Epithelial cell of proximal tubule (primary cell): ENCODE results near the gene FIGNL1. TPM values are rescaled to one million over a fixed set of nuclear protein-coding genes. Genes with fewer than 3 reads are reported as not detected.

Experiments
- DNase-seq: peaks from one replicate; pipeline ENCODE4 v3.0.0-alpha.2; 2011; ENCODE audit warnings: low read depth
- H3K4me3 ChIP-seq: 2 replicates; pipeline ENCODE4 v1.5.1; 2011; ENCODE audit warnings: low read depth, mild to moderate bottlenecking, low read length
- total RNA-seq: library from RNA; depleted of rRNA; stranded (reverse); fragments of >200 nt; gene quantifications from 2 replicates; pipeline ENCODE4 v1.2.3, GENCODE V29; 2015
- TF ChIP-seq, protein P1 (sequence below): conservative IDR thresholded peaks from 2 replicates; pipeline ENCODE4 v1.5.1; 2012; ENCODE audit warnings: low read depth, mild to moderate bottlenecking, low read length

FIGNL1 gene
- total RNA-seq, 1 donor from 2014 or later = 14.4 TPM

GRCh38 chr7:50479743-50480517 lies 29.8 kb upstream of the FIGNL1 start:
- DNase-seq = no peak
- TF ChIP-seq, protein P1, sequence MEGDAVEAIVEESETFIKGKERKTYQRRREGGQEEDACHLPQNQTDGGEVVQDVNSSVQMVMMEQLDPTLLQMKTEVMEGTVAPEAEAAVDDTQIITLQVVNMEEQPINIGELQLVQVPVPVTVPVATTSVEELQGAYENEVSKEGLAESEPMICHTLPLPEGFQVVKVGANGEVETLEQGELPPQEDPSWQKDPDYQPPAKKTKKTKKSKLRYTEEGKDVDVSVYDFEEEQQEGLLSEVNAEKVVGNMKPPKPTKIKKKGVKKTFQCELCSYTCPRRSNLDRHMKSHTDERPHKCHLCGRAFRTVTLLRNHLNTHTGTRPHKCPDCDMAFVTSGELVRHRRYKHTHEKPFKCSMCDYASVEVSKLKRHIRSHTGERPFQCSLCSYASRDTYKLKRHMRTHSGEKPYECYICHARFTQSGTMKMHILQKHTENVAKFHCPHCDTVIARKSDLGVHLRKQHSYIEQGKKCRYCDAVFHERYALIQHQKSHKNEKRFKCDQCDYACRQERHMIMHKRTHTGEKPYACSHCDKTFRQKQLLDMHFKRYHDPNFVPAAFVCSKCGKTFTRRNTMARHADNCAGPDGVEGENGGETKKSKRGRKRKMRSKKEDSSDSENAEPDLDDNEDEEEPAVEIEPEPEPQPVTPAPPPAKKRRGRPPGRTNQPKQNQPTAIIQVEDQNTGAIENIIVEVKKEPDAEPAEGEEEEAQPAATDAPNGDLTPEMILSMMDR = no peak
- no peak overlapping the region for H3K4me3 ChIP-seq

DNA sequence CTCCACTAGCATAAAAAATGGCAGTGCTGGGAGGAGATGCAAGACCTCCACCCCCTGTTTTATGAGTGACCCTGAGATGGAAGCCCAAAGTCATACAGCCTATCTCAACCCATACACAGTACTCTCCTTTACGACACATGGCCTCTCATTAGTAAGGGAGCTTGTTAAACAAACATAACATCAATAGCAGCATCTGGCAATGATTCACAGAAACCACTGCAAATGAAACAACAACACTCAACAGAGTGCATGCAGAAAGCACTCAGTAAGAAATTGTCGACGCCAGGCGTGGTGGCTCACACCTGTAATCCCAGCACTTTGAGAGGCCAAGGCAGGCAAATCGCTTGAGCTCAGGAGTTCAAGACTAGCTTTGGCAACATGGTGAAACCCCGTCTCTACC lies 27.5 kb upstream of the FIGNL1 start:
- no peak for DNase-seq
- H3K4me3 ChIP-seq = no peak overlapping the region
- TF ChIP-seq, protein P1 = no peak

GRCh38 chr7:50476953-50477625 lies 26.9 kb upstream of the FIGNL1 start:
- DNase-seq = no peak

GRCh38 chr7:50475340-50475739 lies 25.2 kb upstream of the FIGNL1 start:
- TF ChIP-seq, protein P1 = no peak
- no peak overlapping the region for H3K4me3 ChIP-seq
- DNase-seq = no peak

More at GRCh38 chr7:50476953-50477625, 26.9 kb upstream of the FIGNL1 start:
- TF ChIP-seq, protein P1 = no peak
- no peak overlapping the region for H3K4me3 ChIP-seq

DNA sequence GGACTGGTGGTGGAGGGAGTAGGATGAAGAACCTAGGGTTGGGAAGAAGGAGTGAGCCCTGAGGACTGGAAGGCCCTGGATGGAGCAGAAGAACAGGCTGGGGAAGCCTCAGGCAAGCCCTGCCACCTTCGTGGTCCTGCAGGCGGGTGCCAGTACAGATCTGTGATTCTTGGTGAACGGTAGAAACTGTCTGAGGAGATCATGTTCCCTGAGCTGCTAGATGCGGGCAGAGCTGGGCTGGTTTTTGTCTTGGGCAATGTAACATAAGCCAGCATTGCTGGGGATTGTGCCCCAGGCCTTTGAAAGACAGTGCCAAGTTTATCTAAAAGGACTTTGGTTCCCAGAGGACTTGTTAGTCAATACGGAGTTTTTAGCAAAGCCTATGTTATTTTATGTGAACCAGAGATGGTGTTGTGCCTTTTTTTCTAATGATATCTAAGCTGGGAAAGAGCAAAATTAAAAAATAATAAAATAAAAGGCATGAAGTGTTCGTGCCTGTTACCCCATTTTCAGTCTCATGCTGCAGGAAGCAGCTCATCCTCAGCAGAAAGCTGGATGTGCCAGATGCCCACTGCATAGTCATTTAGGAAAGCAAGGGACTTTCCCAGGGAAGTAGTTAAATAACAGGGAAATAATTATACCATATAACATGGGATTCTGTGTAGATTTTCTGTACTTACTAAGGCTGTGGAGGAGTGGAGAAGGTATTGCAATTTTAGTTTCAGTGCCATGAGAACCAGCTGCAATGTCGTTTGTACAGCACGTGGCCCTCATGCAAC lies 24.4 kb upstream of the FIGNL1 start:
- TF ChIP-seq, protein P1 = no peak
- no peak overlapping the region for H3K4me3 ChIP-seq
- DNase-seq = no peak

DNA sequence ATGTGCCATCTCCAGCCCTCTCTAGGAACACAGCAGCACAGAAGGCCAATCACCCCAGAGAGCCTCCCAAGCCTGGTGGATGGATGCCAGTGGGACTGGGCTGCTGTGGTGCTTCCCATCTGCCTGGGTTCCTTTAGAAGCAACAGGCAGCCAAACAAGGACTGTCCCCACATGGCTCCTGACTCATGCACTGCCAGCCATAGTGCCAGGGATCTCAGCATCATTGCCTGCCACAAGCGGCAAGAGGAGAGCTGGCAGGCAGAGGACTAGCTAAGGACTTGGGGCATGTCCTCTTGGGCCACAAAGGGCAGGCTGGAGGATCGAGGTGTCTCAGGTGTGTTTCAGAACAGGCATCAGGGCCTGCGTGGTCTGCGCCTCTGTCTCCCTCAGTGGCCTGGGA lies 23.4 kb upstream of the FIGNL1 start:
- H3K4me3 ChIP-seq = no peak overlapping the region
- TF ChIP-seq, protein P1 = no peak
- no peak for DNase-seq
